GM12872 (cell line): ENCODE results near the gene TTC16.

Experiments
- CTCF ChIP-seq: IDR thresholded peaks from 3 replicates; pipeline ENCODE4 v1.5.1; 2011; ENCODE audit warnings: low read depth, mild to moderate bottlenecking, low read length, moderate library complexity; ENCODE audit not compliant: insufficient read depth

TTC16 gene

GRCh38 chr9:127680226-127680625 is 35.7 kb upstream of the TTC16 start:
- no peak for TF ChIP-seq CTCF

GRCh38 chr9:127680846-127681245 is 35.0 kb upstream of the TTC16 start:
- TF ChIP-seq CTCF = no peak

GRCh38 chr9:127682351-127683136 is 33.3 kb upstream of the TTC16 start:
- TF ChIP-seq CTCF = no peak

- TF ChIP-seq CTCF = no peak
Measured at GRCh38 chr9:127683723-127684122, 32.2 kb upstream of the TTC16 start.

GRCh38 chr9:127684576-127684975 is 31.3 kb upstream of the TTC16 start:
- TF ChIP-seq CTCF = no peak

GRCh38 chr9:127686461-127687393 is 29.2 kb upstream of the TTC16 start:
- TF ChIP-seq CTCF = no peak

- no peak for TF ChIP-seq CTCF
Measured at GRCh38 chr9:127689329-127690000, 26.4 kb upstream of the TTC16 start.
